Measurements from ENCODE around the gene C1orf105. TPM values are rescaled to one million over a fixed set of nuclear protein-coding genes. Genes with fewer than 3 reads are reported as not detected.
"Not testable (repeated sequence)": the region's sequence is repeated elsewhere in the genome, so short reads cannot be mapped to it uniquely, and the experiment has no call there.

Gene C1orf105
- polyA plus RNA-seq, 1 of the 3 experiments (the other 2 are of a cell fraction) = not detected

DNA sequence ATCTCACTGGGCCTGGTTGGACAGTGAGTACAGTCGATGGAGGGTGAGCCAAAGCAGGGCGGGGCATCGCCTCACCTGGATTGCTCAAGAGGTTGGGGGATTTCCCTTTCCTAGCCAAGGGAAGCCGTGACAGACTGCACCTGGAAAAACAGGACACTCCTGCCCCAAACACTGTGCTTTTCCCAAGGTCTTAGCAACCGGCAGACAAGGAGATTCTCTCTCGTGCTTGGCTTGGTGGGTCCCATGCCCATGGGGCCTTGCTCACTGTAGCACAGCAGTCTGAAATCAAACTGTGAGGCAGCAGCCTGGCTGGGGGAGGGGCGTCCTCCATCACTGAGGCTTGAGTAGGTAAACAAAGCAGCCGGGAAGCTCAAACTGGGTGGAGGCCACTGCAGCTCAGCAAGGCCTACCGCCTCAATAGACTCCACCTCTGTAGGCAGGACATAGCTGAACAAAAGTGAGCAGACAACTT lies 11.3 kb downstream of the C1orf105 start:
- H3K79me2 ChIP-seq (ENCODE audit: insufficient read depth) = peaks cover 7% of the 10 kb centered on the region; the same call in 1 of the 2 replicates
- no peaks in the 10 kb centered on the region for H4K20me1 ChIP-seq (ENCODE audit: insufficient read depth)
- no peaks in the 10 kb centered on the region for H3K9me3 ChIP-seq
- DNase-seq = no peak
- TF ChIP-seq ELF1 (IDR thresholded peaks at IDR 0.05) = no peak
- no peak for TF ChIP-seq RAD21 (IDR thresholded peaks at IDR 0.05; ENCODE audit: low read length)
- TF ChIP-seq MEF2A (IDR thresholded peaks at IDR 0.05; ENCODE audit: borderline replicate concordance, low read depth) = no peak
- no peak for TF ChIP-seq GATA2 (CRISPR knock-in tag; IDR thresholded peaks at IDR 0.05)
- TF ChIP-seq, protein P1, sequence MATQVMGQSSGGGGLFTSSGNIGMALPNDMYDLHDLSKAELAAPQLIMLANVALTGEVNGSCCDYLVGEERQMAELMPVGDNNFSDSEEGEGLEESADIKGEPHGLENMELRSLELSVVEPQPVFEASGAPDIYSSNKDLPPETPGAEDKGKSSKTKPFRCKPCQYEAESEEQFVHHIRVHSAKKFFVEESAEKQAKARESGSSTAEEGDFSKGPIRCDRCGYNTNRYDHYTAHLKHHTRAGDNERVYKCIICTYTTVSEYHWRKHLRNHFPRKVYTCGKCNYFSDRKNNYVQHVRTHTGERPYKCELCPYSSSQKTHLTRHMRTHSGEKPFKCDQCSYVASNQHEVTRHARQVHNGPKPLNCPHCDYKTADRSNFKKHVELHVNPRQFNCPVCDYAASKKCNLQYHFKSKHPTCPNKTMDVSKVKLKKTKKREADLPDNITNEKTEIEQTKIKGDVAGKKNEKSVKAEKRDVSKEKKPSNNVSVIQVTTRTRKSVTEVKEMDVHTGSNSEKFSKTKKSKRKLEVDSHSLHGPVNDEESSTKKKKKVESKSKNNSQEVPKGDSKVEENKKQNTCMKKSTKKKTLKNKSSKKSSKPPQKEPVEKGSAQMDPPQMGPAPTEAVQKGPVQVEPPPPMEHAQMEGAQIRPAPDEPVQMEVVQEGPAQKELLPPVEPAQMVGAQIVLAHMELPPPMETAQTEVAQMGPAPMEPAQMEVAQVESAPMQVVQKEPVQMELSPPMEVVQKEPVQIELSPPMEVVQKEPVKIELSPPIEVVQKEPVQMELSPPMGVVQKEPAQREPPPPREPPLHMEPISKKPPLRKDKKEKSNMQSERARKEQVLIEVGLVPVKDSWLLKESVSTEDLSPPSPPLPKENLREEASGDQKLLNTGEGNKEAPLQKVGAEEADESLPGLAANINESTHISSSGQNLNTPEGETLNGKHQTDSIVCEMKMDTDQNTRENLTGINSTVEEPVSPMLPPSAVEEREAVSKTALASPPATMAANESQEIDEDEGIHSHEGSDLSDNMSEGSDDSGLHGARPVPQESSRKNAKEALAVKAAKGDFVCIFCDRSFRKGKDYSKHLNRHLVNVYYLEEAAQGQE (IDR thresholded peaks at IDR 0.05; ENCODE audit: low read depth, low read length) = no peak
- no peak for TF ChIP-seq TCF12 (IDR thresholded peaks at IDR 0.05)
- TF ChIP-seq, protein P2, sequence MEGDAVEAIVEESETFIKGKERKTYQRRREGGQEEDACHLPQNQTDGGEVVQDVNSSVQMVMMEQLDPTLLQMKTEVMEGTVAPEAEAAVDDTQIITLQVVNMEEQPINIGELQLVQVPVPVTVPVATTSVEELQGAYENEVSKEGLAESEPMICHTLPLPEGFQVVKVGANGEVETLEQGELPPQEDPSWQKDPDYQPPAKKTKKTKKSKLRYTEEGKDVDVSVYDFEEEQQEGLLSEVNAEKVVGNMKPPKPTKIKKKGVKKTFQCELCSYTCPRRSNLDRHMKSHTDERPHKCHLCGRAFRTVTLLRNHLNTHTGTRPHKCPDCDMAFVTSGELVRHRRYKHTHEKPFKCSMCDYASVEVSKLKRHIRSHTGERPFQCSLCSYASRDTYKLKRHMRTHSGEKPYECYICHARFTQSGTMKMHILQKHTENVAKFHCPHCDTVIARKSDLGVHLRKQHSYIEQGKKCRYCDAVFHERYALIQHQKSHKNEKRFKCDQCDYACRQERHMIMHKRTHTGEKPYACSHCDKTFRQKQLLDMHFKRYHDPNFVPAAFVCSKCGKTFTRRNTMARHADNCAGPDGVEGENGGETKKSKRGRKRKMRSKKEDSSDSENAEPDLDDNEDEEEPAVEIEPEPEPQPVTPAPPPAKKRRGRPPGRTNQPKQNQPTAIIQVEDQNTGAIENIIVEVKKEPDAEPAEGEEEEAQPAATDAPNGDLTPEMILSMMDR (IDR thresholded peaks at IDR 0.05) = no peak
- TF ChIP-seq GABPA (IDR thresholded peaks at IDR 0.05; ENCODE audit: low read depth) = no peak
- TF ChIP-seq, protein P3, sequence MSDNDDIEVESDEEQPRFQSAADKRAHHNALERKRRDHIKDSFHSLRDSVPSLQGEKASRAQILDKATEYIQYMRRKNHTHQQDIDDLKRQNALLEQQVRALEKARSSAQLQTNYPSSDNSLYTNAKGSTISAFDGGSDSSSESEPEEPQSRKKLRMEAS (IDR thresholded peaks at IDR 0.05; ENCODE audit: low read depth) = no peak
- TF ChIP-seq MXI1 (IDR thresholded peaks at IDR 0.05; ENCODE audit: low read depth, low read length) = no peak
- no peak for TF ChIP-seq NFIC (IDR thresholded peaks at IDR 0.05; ENCODE audit: borderline replicate concordance)
- no peak for TF ChIP-seq TEAD4 (IDR thresholded peaks at IDR 0.05; ENCODE audit: borderline replicate concordance, insufficient read depth)
- TF ChIP-seq RCOR1 (IDR thresholded peaks at IDR 0.05; ENCODE audit: low read length) = no peak
- no peak for TF ChIP-seq CHD2 (IDR thresholded peaks at IDR 0.05; ENCODE audit: low read length, partially characterized antibody)
- no peak for TF ChIP-seq FOSL2 (IDR thresholded peaks at IDR 0.05; ENCODE audit: borderline replicate concordance, low read depth)
- TF ChIP-seq, protein P4, sequence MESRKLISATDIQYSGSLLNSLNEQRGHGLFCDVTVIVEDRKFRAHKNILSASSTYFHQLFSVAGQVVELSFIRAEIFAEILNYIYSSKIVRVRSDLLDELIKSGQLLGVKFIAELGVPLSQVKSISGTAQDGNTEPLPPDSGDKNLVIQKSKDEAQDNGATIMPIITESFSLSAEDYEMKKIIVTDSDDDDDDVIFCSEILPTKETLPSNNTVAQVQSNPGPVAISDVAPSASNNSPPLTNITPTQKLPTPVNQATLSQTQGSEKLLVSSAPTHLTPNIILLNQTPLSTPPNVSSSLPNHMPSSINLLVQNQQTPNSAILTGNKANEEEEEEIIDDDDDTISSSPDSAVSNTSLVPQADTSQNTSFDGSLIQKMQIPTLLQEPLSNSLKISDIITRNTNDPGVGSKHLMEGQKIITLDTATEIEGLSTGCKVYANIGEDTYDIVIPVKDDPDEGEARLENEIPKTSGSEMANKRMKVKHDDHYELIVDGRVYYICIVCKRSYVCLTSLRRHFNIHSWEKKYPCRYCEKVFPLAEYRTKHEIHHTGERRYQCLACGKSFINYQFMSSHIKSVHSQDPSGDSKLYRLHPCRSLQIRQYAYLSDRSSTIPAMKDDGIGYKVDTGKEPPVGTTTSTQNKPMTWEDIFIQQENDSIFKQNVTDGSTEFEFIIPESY (IDR thresholded peaks at IDR 0.05; ENCODE audit: borderline replicate concordance, low read depth) = no peak
- H3K4me1 ChIP-seq (ENCODE audit: control insufficient read depth in 1 of 2, insufficient read depth in 2 of 2, low read depth in 1 of 2, low read length in 1 of 2) = no peaks in the 10 kb centered on the region
- POLR2A ChIA-PET = no interaction called here
- H3K36me3 ChIP-seq (replicated peaks in 1 of 2; ENCODE audit: control insufficient read depth in 1 of 2, insufficient read depth in 2 of 2, low read length in 1 of 2) = no peaks in the 10 kb centered on the region
- no peaks in the 10 kb centered on the region for H3F3A ChIP-seq (replicated peaks; ENCODE audit: insufficient read depth)
- no peak overlapping the region for H3K4me3 ChIP-seq (ENCODE audit: low read depth in 2 of 2, low read length in 1 of 2)
- H3K9me2 ChIP-seq = no peaks in the 10 kb centered on the region
- no peaks in the 10 kb centered on the region for H3K27me3 ChIP-seq (ENCODE audit: insufficient read depth)
- WGBS (ENCODE audit: low lambda C conversion rate) = 76% methylated on average over 6 of the region's 9 CpGs
- CTCF ChIA-PET = interaction anchor here (1.2 to 5.5 kb wide), 4 partner anchors 12 to 630 kb away, joined by 3 to 31 read pairs (median 8); partner anchors contain the start of gene PIGC
- no peak overlapping the region for H3K4me2 ChIP-seq
- H2AFZ ChIP-seq (ENCODE audit: low read depth) = no peak overlapping the region
- H3K9ac ChIP-seq = no peak overlapping the region
- no peak overlapping the region for H3K27ac ChIP-seq (ENCODE audit: low read depth in 2 of 2, low read length in 1 of 2)

DNA sequence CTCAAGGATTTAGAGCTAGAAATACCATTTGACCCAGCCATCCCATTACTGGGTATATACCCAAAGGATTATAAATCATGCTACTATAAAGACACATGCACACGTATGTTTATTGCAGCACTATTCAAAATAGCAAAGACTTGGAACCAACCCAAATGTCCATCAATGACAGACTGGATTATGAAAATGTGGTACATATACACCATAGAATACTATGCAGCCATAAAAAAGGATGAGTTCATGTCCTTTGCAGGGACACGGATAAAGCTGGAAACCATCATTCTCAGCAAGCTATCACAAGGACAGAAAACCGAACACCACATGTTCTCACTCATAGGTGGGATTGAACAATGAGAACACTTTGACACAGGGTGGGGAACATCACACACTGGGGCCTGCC lies 16.7 kb downstream of the C1orf105 start:
- H3K9ac ChIP-seq; H3K9me2 ChIP-seq; CTCF ChIA-PET; POLR2A ChIA-PET; DNase-seq; H2AFZ ChIP-seq (ENCODE audit: low read depth); H4K20me1 ChIP-seq (ENCODE audit: insufficient read depth); H3K27ac ChIP-seq (ENCODE audit: low read depth in 2 of 2, low read length in 1 of 2); H3K4me3 ChIP-seq (ENCODE audit: low read depth in 2 of 2, low read length in 1 of 2); H3K4me2 ChIP-seq; H3K4me1 ChIP-seq (ENCODE audit: control insufficient read depth in 1 of 2, insufficient read depth in 2 of 2, low read depth in 1 of 2, low read length in 1 of 2); H3F3A ChIP-seq (replicated peaks; ENCODE audit: insufficient read depth); H3K27me3 ChIP-seq (ENCODE audit: insufficient read depth); H3K9me3 ChIP-seq: not testable (repeated sequence)
- peaks cover 11 to 22% of the 10 kb centered on the region in 2 experiments for H3K36me3 ChIP-seq (replicated peaks in 1 of 2; ENCODE audit: control insufficient read depth in 1 of 2, insufficient read depth in 2 of 2, low read length in 1 of 2)
- 89% methylated on average over 3 of the region's 3 CpGs for WGBS (ENCODE audit: low lambda C conversion rate)
- peaks cover 27% of the 10 kb centered on the region for H3K79me2 ChIP-seq (ENCODE audit: insufficient read depth)

All from SK-N-SH (cell line).